ENCODE results near the gene PBXIP1. TPM values are rescaled to one million over a fixed set of nuclear protein-coding genes. Genes with fewer than 3 reads are reported as not detected.

PBXIP1 gene
- total and polyA plus RNA-seq, 10 of the 15 experiments (the other 5 are each of a cell fraction or from before 2014, with no cell fraction given), result 0.63 to 25.6 (median 15.4) TPM

DNA sequence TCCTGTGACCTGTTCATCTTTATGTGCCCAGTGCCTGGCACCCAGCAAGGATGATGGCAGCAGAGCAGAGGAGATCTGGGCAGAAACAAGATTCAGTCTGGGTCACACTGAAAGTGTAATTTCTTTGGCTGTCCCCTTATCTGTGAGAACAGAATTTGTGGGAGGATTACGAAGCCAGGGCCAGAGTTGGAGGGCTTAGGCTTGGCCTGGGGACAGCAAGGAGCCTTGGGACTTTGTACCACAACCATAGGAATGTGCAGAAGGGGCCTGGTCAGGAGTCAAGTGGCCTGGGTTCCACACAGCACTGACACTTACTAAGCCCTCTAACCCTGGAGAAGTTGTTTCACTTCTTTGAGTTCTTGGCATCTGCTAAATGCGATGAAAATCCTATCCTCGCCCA is 32.2 kb downstream of the PBXIP1 start:
- CTCF ChIA-PET, result no interaction called here
- intact Hi-C loops (cut with micrococcal nuclease; ENCODE audit: unreplicated experiment), result no loop called here
- H3K9ac ChIP-seq (ENCODE audit: control insufficient read depth, insufficient read depth, low read length), result no peak overlapping the region
- WGBS (ENCODE audit: insufficient coverage, insufficient replicate concordance, low lambda C conversion rate, missing lambda C conversion rate), result 90% methylated on average over 3 of the region's 3 CpGs
- POLR2A ChIA-PET, result interaction anchor here (0.6 kb wide), 1 partner anchor 28 kb away, joined by 4 read pairs; no protein-coding TSS in a partner anchor
- no peaks in the 10 kb centered on the region for H3K4me1 ChIP-seq (ENCODE audit: control insufficient read depth, insufficient read depth, low read length)
- in situ Hi-C loops (cut with MboI), result no loop called here
- no TSS peak for BruUV-seq (replicated peaks)
- H3K27me3 ChIP-seq (replicated peaks in 1 of 2; ENCODE audit: control insufficient read depth in 2 of 2, insufficient read depth in 2 of 2, low read length in 1 of 2), result no peaks in the 10 kb centered on the region
- no peaks in the 10 kb centered on the region for H4K20me1 ChIP-seq (ENCODE audit: control insufficient read depth, insufficient read depth)
- no peak overlapping the region for H3K4me3 ChIP-seq
- H3K79me2 ChIP-seq (ENCODE audit: control insufficient read depth, insufficient read depth, low read length), result no peaks in the 10 kb centered on the region
- DNase-seq (ENCODE audit: low read depth, low spot score) (no peak), FAIRE-seq (no peak), ATAC-seq (no peak)
- TF ChIP-seq PAX8 (IDR thresholded peaks at IDR 0.05) (no peak), FOXM1 (IDR thresholded peaks at IDR 0.05; ENCODE audit: low read depth, low read length) (no peak), BCL11A (IDR thresholded peaks at IDR 0.05; ENCODE audit: low read depth, low read length) (no peak), MEF2A (IDR thresholded peaks at IDR 0.05; ENCODE audit: insufficient read depth, low read depth, low read length) (no peak), SREBF2 (IDR thresholded peaks at IDR 0.05; ENCODE audit: low read length) (no peak), NFYB (IDR thresholded peaks at IDR 0.05; ENCODE audit: insufficient read depth, low read depth, low read length) (no peak), KLF5 (IDR thresholded peaks at IDR 0.05; ENCODE audit: partially characterized antibody) (no peak), ZZZ3 (IDR thresholded peaks at IDR 0.05; ENCODE audit: control insufficient read depth, insufficient read length, low read depth) (no peak), PAX5 (IDR thresholded peaks at IDR 0.05; ENCODE audit: borderline replicate concordance, low read depth, low read length) (no peak), CHD1 (IDR thresholded peaks at IDR 0.05; ENCODE audit: low read depth, low read length) (no peak), RUNX3 (IDR thresholded peaks at IDR 0.05; ENCODE audit: low read length) (no peak), GABPA (IDR thresholded peaks at IDR 0.05; ENCODE audit: low read depth) (no peak), MXI1 (IDR thresholded peaks at IDR 0.05; ENCODE audit: low read depth, low read length) (no peak), SMARCA5 (IDR thresholded peaks at IDR 0.05) (no peak), SMAD1 (IDR thresholded peaks at IDR 0.05; ENCODE audit: low read depth, partially characterized antibody) (no peak), CBFB (IDR thresholded peaks at IDR 0.05; ENCODE audit: low read depth) (no peak)
- TF ChIP-seq, protein P1, sequence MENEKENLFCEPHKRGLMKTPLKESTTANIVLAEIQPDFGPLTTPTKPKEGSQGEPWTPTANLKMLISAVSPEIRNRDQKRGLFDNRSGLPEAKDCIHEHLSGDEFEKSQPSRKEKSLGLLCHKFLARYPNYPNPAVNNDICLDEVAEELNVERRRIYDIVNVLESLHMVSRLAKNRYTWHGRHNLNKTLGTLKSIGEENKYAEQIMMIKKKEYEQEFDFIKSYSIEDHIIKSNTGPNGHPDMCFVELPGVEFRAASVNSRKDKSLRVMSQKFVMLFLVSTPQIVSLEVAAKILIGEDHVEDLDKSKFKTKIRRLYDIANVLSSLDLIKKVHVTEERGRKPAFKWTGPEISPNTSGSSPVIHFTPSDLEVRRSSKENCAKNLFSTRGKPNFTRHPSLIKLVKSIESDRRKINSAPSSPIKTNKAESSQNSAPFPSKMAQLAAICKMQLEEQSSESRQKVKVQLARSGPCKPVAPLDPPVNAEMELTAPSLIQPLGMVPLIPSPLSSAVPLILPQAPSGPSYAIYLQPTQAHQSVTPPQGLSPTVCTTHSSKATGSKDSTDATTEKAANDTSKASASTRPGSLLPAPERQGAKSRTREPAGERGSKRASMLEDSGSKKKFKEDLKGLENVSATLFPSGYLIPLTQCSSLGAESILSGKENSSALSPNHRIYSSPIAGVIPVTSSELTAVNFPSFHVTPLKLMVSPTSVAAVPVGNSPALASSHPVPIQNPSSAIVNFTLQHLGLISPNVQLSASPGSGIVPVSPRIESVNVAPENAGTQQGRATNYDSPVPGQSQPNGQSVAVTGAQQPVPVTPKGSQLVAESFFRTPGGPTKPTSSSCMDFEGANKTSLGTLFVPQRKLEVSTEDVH (IDR thresholded peaks at IDR 0.05; ENCODE audit: low read depth, partially characterized antibody), result no peak
- TF ChIP-seq, protein P2, sequence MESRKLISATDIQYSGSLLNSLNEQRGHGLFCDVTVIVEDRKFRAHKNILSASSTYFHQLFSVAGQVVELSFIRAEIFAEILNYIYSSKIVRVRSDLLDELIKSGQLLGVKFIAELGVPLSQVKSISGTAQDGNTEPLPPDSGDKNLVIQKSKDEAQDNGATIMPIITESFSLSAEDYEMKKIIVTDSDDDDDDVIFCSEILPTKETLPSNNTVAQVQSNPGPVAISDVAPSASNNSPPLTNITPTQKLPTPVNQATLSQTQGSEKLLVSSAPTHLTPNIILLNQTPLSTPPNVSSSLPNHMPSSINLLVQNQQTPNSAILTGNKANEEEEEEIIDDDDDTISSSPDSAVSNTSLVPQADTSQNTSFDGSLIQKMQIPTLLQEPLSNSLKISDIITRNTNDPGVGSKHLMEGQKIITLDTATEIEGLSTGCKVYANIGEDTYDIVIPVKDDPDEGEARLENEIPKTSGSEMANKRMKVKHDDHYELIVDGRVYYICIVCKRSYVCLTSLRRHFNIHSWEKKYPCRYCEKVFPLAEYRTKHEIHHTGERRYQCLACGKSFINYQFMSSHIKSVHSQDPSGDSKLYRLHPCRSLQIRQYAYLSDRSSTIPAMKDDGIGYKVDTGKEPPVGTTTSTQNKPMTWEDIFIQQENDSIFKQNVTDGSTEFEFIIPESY (IDR thresholded peaks at IDR 0.05), result no peak
- TF ChIP-seq, protein P3, sequence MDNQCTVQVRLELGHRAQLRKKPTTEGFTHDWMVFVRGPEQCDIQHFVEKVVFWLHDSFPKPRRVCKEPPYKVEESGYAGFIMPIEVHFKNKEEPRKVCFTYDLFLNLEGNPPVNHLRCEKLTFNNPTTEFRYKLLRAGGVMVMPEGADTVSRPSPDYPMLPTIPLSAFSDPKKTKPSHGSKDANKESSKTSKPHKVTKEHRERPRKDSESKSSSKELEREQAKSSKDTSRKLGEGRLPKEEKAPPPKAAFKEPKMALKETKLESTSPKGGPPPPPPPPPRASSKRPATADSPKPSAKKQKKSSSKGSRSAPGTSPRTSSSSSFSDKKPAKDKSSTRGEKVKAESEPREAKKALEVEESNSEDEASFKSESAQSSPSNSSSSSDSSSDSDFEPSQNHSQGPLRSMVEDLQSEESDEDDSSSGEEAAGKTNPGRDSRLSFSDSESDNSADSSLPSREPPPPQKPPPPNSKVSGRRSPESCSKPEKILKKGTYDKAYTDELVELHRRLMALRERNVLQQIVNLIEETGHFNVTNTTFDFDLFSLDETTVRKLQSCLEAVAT (IDR thresholded peaks at IDR 0.05), result no peak
- SMC1A ChIA-PET (ENCODE audit: uncharacterized antibody, unreplicated experiment), result no interaction called here
- no peak overlapping the region for H3K4me2 ChIP-seq (ENCODE audit: control insufficient read depth, insufficient read depth)
- RAD21 ChIA-PET (ENCODE audit: unreplicated experiment), result no interaction called here
- H3K36me3 ChIP-seq (ENCODE audit: control insufficient read depth in 2 of 2, insufficient read depth in 2 of 2, low read length in 1 of 2), result peaks cover 19 to 21% of the 10 kb centered on the region in 2 experiments
- H2AFZ ChIP-seq (ENCODE audit: control insufficient read depth, low read depth, low read length), result no peak overlapping the region
- no peak overlapping the region for H3K27ac ChIP-seq (ENCODE audit: control insufficient read depth, insufficient read depth)
- no peaks in the 10 kb centered on the region for H3K9me3 ChIP-seq (replicated peaks; ENCODE audit: control insufficient read depth, insufficient read depth, low read length)
